Measurements from ENCODE around the gene SRRD.

- TF ChIP-seq CTCF (IDR thresholded peaks at IDR 0.05; ENCODE audit: low read depth, low read length) (no peak), EZH2phosphoT487 (IDR thresholded peaks at IDR 0.05; ENCODE audit: low read depth) (no peak)
Observed at GRCh38 chr22:26460202-26460601, 23.5 kb upstream of the SRRD start.
